NCI-H748 (cell line): ENCODE measurements around the gene TAF11L3.
"Not testable (repeated sequence)": the region's sequence is repeated elsewhere in the genome, so short reads cannot be mapped to it uniquely, and the experiment has no call there.

Experiments used
- DNase-seq: peaks from one replicate; lab custom pipeline; 2025; ENCODE audit not compliant: unreplicated experiment; lab: John Stamatoyannopoulos, UW

Gene TAF11L3

DNA sequence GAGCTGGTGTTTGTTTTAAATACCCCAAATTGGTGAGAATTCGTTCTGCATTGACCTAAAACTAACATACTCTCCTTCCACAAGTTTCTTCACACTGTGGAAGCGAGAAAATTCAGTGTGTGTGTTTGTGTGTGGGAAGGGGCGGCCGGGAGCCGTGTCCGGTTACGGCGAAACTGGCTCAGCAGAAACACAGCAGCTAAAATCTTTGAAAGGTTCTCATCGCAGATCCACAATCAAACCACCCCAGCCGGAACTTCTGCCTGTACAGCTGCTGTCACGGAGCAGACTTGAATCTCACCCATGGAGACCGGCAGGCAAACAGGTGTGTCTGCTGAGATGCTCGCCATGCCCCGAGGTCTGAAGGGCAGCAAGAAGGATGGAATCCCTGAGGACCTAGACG is at the start of gene TAF11L3:
TSS of gene TAF11L3 (plus strand) at position 301 of the 400 bp plus-strand sequence.
- DNase-seq, result not testable (repeated sequence)

DNA sequence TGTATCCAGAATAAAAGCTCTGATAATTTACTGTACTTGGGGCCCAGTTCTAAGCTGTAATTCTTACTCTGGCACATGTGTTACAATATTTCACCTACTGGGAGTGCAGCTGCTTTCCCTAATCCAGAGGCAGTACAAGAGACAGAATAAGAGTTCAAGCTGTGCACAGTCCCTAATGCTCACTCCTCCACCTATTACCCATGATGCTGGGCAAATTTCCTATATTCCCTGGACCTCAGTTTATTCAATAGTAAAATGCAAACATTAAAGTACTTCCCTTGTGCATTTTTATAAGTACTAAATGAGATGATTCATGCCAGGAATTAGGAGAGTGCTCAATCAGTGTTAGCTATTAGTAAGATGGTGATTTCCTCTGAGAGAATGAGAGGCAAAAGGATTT is 48.1 kb upstream of the TAF11L3 start:
- DNase-seq, result no peak

DNA sequence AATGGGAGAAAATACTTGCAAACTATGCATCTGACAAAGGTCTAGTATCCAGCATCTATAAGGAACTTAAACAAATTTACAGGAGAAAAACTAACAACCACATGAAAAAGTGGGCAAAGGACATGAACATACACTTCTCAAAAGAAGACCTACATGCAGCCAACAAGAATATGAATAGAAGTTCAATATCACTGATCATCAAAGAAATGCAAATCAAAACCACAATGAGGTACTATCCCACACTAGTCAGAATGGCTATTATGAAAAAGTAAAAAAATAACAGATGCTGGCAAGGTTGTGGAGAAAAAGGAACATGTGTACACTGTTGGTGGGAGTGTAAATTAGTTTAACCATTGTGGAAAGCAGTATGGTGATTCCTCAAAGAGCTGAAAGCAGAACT is 43.1 kb upstream of the TAF11L3 start:
- not testable (repeated sequence) for DNase-seq

DNA sequence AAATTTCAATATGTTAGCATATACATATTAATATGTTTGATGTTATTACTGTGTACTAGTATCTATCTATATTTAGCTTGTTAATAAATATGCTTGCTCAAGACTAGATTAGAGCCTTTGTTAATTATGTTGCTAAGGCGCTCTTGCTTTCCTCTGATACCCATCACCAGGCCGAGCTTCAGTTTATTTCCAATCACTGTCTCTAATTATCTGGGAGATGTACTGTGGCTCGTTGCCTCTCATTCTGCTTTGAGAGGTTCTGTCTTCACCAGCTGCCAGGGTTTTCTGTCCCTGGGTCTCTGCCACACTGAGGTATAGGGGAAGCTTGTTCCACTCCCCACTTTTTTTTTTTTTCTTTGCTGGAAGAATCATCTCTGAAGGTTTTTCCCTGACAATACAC is 41.1 kb upstream of the TAF11L3 start:
- DNase-seq, result no peak

DNA sequence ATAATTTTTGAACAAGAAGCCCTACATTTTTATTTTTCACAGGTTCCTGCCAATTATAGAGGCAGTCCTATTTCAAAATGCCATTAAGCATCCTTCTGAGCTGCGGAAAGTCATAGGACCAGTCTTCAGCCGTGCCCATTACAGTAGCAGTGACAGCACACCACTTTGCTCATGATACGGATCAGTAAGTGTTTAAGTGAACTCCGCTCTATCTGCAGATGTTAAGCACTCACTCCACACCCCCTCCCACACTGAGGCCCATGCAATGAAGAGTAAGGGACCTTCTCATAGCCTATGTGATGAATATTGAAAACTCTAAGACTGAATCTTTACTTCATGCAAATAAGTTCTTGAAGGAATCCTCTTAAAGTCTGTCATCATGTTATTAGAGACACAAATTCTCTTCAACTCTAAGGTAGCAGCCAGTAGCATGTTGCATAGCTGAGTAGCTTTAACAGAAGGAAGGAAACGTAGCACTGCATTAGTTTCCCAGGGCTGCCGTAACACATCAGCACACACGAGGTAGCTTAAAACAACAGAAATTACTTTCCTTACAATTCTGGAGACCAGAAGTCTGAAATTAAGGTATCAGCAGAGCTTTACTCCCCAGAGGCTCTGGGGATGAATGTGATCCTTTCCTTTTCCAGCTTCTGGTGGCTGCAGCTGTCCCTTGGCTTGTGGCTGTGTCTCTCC is 40.4 kb upstream of the TAF11L3 start:
- DNase-seq, result no peak

DNA sequence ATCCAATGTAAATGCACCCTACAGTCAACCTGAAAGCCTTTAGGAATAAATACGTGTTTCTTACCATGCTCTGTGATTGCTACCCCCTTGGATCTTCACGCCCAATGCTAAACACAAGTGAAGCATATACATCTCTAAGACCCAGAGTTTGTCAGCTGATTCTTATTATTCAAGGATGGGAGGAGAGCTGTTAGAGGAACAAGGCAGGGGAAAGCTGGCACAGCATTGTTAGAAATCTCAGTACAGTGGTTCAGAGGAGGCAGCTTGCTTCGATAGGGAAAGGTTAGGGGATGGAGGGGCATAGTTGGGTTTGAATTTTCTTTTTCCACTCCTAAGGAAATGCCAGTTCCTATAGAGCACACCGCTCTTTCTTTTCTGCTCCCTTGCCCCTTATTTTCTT is 36.8 kb upstream of the TAF11L3 start:
- DNase-seq, result no peak

DNA sequence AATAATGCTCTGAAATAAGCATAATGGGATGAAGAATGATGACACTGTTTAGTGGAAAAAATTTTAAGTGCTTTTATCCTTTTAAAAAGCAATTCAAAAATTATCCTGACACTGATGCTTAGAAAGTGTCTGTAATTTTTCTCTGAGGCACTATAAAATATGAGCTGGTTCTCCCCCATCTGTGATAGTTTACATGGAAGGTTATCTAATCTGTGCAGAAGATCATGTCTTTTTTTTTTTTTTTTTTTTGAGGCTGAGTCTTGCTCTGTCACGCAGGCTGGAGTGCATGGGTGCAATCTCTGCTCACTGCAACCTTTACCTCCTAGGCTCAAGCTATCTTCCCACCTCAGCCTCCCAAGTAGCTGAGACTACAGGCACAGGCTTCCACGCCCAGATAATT is 35.4 kb upstream of the TAF11L3 start:
- no peak for DNase-seq

DNA sequence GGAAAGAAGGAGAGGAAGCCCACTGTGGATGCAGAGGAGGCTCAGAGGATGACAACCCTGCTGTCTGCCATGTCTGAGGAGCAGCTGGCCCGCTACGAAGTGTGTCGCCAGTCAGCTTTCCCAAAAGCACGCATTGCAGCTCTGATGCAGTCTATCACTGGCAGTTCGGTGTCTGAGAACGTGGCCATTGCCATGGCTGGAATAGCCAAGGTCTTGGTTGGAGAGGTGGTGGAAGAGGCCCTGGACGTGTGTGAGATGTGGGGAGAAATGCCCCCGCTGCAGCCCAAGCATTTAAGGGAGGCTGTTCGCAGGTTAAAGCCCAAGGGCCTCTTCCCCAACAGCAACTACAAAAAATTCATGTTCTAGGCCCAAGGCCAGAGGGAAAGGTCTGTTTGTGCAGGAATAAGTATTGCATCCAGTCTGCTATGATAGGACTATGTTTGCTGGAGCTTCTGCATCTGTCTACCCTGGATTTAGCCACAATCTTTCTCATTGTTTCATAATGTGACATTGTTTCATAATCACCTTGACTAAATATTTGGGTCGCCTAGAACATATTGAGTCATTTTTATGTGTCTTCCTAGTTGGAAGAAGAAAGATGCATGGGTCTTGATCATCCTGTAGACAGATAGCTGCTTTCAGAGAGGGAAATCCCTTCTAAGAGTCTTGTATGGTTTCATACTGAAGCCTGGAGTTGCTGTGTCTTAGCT is 31.5 kb upstream of the TAF11L3 start:
- not testable (repeated sequence) for DNase-seq

DNA sequence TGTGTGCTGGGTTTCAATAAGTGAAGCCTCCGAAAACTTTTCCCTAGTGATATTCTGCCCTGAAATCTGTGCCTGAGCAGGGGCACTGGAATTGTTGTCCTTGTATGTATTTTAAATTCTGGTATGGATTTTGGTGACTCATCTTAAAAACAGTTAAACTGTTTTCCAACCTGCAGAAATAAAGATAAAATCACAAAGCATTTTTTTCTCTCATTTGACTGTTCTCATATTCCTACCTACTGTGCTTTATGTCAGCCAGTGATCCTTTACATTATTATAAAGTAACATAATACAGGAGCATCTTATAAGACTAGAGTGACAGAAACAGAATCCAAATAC is 31.0 kb upstream of the TAF11L3 start:
- DNase-seq, result no peak

DNA sequence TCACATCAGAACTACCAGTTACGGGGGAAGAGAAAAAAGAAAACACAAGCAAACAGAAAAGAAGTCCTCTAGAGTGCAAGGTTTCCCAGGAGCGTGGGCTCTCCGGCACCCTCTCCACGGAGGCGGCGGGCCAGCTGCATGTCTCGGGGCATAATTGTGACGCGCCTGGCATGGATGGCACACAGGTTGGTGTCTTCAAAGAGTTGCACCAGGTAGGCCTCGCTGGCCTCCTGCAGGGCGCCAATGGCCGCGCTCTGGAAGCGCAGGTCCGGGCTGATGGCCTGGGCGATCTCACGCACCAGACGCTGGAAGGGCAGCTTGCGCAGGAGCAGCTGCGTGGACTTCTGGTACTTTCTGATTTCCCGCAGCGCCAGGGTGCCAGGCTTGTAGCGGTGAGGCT is 26.9 kb upstream of the TAF11L3 start:
- DNase-seq, result not testable (repeated sequence)

DNA sequence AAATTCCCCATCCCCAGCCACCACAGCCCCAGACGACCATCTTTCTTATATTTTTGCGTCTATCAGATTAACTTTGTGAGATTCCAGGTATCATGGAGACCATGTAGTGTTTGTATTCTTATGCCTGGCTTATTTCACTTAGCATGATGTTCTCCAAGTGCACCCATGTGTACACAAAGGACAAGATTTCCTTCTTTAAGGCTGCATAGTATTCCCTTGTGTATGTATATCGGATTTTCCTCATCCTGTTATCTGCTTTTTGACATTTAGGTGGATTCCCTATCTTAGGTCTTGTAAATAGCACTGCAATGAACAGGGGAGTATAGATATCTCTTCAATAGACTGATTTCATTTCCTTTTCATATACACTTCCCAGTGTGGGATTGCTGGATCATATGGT is 25.4 kb upstream of the TAF11L3 start:
- DNase-seq, result no peak

DNA sequence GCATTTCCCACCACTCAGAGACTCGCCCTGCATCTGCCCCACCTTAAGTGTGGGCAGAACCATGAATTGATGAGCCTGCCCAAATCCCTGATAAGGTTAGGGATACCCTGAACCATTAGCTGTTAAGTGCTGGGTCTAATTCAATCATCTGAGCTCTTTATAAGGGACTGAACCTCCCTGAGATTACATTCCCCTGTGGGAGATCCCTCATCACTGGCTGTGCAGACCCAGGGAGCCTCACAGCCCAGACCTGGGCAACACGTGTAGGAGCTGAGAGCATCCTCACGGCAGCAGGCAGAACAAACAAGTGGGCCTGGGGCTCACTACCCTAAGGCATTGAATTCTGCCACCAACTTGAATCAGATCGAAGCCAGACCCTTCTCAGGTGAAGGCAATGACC is 20.7 kb upstream of the TAF11L3 start:
- DNase-seq, result no peak

DNA sequence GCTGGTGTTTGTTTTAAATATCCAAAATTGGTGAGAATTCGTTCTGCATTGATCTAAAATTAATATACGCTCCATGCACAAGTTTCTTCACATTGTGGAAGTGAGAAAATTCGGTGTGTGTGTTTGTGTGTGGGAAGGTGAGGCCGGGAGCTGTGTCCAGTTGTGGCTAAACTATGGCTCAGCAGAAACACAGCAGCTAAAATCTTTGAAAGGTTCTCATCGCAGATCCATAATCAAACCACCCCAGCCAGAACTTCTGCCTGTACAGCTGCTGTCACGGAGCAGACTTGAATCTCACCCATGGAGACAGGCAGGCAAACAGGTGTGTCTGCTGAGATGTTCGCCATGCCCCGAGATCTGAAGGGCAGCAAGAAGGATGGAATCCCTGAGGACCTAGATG is 20.2 kb upstream of the TAF11L3 start, which contains the start of gene TAF11L2:
TSS of gene TAF11L2 (plus strand) at position 301 of the 400 bp plus-strand sequence.
- not testable (repeated sequence) for DNase-seq

DNA sequence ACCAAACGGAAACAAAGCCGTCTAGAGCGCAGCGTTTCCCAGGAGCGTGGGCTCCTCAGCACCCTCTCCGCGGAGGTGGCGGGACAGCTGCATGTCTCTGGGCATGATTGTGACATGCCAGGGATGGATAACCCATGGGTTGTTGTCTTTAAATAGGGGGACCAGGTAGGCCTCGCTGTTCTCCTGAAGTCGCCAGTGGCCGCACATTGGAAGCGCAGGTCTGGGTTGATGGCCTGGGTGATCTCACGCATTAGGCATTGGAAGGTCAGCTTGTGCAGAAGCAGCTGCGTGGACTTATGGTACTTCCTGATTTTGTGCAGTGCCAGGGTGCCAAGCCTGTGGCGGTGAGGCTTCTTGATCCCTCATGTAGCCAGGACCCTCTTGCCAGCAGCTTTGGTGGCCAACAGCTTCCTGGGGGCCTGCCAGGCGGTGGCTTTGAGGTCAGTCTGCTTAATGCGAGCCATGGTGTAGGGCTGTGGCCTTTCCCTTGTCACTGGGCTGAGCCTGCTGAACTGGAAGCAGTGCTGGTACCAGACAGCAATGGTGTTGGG is 6.3 kb upstream of the TAF11L3 start:
- no peak for DNase-seq

DNA sequence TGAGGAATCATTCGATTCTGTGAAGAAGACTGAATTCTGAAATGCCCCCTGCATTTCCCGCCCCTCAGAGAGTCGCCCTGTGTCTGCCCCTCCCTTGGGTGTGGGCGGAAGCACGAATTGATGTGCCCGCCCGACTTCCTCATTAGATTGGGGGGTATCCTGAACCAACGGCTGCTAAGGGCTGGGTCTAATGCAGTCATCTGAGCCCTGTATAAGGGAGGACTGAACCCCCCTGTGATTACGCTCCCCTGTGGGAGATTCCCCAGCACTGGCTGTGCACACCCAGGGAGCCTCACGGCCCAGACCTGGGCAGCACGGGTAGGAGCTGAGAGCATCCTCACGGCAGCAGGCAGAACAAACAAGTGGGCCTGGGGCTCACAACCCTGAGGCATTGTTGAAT is 641 bp upstream of the TAF11L3 start:
- DNase-seq, result not testable (repeated sequence)

DNA sequence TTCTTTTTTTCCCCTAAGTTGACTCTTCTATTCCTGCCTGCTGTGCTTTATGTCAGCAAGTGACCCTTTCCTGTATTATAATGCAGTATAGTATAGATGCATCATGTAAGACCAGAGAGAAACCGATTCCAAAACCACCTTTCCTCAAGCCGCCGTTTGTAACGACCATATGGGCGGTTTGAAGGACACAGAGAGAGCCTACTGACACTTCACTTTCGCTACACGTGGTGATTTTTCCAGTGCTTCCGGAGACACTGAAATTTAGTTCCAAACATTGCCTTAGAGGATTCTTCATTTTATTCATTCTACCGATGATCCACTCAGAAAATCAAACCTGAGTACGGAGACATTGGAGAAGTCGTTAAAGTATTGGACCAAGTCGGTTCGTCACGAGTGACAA is 1.3 kb downstream of the TAF11L3 start:
- not testable (repeated sequence) for DNase-seq

DNA sequence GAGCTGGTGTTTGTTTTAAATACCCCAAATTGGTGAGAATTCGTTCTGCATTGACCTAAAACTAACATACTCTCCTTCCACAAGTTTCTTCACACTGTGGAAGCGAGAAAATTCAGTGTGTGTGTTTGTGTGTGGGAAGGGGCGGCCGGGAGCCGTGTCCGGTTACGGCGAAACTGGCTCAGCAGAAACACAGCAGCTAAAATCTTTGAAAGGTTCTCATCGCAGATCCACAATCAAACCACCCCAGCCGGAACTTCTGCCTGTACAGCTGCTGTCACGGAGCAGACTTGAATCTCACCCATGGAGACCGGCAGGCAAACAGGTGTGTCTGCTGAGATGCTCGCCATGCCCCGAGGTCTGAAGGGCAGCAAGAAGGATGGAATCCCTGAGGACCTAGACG is 3.3 kb downstream of the TAF11L3 start, which contains the start of gene TAF11L4:
TSS of gene TAF11L4 (plus strand) at position 301 of the 400 bp plus-strand sequence.
- not testable (repeated sequence) for DNase-seq

DNA sequence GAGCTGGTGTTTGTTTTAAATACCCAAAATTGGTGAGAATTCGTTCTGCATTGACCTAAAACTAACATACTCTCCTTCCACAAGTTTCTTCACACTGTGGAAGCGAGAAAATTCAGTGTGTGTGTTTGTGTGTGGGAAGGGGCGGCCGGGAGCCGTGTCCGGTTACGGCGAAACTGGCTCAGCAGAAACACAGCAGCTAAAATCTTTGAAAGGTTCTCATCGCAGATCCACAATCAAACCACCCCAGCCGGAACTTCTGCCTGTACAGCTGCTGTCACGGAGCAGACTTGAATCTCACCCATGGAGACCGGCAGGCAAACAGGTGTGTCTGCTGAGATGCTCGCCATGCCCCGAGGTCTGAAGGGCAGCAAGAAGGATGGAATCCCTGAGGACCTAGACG is 6.8 kb downstream of the TAF11L3 start, which contains the start of gene TAF11L5:
TSS of gene TAF11L5 (plus strand) at position 301 of the 400 bp plus-strand sequence.
- not testable (repeated sequence) for DNase-seq

DNA sequence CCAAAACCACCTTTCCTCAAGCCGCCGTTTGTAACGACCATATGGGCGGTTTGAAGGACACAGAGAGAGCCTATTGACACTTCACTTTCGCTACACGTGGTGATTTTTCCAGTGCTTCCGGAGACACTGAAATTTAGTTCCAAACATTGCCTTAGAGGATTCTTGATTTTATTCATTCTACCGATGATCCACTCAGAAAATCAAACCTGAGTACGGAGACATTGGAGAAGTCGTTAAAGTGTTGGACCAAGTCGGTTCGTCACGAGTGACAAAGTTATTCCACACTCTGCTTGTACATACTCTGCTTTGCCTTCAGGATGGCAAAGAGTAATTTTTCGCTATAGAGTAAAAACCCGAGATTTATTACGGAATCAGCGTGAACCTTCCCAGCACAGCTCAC is 8.3 kb downstream of the TAF11L3 start:
- DNase-seq, result not testable (repeated sequence)

DNA sequence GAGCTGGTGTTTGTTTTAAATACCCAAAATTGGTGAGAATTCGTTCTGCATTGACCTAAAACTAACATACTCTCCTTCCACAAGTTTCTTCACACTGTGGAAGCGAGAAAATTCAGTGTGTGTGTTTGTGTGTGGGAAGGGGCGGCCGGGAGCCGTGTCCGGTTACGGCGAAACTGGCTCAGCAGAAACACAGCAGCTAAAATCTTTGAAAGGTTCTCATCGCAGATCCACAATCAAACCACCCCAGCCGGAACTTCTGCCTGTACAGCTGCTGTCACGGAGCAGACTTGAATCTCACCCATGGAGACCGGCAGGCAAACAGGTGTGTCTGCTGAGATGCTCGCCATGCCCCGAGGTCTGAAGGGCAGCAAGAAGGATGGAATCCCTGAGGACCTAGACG is 10.2 kb downstream of the TAF11L3 start, which contains the start of gene TAF11L6:
TSS of gene TAF11L6 (plus strand) at position 301 of the 400 bp plus-strand sequence.
- DNase-seq, result not testable (repeated sequence)
